ENCODE data around the gene CDH24.

CDH24 gene, protein sequence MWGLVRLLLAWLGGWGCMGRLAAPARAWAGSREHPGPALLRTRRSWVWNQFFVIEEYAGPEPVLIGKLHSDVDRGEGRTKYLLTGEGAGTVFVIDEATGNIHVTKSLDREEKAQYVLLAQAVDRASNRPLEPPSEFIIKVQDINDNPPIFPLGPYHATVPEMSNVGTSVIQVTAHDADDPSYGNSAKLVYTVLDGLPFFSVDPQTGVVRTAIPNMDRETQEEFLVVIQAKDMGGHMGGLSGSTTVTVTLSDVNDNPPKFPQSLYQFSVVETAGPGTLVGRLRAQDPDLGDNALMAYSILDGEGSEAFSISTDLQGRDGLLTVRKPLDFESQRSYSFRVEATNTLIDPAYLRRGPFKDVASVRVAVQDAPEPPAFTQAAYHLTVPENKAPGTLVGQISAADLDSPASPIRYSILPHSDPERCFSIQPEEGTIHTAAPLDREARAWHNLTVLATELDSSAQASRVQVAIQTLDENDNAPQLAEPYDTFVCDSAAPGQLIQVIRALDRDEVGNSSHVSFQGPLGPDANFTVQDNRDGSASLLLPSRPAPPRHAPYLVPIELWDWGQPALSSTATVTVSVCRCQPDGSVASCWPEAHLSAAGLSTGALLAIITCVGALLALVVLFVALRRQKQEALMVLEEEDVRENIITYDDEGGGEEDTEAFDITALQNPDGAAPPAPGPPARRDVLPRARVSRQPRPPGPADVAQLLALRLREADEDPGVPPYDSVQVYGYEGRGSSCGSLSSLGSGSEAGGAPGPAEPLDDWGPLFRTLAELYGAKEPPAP

DNA sequence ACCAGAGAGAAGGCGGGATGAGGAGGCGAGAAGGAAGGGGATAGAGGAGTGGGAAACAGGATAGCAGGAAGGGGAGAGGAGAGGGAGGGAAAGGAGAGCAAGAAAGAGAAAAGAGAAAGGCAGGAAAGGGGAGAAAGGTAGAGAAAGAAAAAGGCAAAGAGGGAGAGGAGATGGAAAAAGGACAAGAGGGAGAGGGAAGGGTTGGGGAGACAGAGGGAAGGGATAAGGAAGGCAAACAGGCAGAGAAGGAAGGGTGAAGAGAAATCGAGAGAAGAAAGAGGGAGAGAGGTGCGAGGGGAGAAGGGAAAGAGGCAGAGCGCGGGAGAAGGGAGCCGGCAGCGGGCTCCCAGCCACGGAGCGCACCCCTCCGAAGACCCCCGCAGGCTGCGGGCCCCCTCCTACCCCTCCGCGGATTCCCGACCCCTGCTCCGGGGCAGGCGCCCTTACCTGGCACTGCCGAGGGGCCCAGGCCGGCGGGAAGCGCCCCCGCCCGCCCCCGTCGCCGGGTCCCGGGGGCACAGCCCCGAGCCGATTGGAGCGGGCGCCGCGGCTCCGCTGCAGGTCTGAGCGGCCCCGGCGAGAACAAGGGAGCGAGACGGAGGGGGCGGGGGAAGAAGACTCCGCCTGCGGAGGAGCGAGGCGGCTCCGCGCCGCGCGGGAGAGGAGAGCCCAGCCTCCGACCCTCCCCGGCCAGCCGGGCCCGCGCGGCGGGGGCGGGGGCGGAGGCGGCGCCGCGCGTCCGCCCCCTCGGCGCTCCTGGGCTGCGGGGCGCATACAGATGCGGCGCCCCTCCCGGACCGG is at the start of gene CDH24:
Gene CDH24, minus strand, starts transcription at position 565 of the 801 bp plus-strand sequence. CDS start 1,787 bp downstream, outside the sequence.
- DNase-seq (ENCODE audit: low spot score) = peak; percentile 80

DNA sequence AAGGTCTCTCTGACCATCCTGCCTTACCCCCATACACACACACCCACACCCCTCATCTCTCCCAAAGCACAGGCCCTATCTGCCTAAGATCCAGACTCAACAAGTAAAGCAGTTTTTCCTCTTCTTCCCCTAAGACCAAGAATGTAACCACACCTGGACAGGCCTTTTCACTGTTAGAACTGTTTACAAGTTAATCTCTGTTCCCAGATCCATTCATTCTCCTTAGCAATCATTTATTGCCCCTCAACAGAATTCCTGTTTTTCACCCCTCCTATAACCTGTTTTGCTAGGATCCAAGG is 49.4 kb upstream of the CDH24 start:
- DNase-seq (ENCODE audit: low spot score) = no peak

DNA sequence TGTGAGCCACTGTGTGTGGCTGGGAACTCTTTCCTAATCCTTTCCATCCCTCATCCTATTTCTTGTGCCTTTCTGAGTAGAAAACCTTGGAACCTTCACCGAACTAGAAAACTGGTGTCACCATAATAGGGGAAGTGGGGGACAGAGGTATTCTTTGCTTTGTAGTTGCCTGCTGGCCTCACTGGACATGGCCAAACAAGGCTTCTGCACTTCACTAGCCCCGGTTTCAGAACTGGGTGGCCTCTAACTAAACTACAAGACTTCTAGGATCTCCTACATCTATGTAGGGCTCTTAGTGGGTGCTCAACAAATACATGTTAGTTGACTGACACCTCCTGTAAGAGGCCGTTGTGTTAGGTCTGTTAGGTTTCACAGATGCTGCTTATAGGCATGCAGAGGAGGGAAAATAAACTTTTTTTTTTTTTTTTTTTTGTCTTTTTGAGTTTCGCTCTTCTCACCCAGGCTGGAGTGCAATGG is 48.1 kb upstream of the CDH24 start:
- DNase-seq (ENCODE audit: low spot score) = no peak

DNA sequence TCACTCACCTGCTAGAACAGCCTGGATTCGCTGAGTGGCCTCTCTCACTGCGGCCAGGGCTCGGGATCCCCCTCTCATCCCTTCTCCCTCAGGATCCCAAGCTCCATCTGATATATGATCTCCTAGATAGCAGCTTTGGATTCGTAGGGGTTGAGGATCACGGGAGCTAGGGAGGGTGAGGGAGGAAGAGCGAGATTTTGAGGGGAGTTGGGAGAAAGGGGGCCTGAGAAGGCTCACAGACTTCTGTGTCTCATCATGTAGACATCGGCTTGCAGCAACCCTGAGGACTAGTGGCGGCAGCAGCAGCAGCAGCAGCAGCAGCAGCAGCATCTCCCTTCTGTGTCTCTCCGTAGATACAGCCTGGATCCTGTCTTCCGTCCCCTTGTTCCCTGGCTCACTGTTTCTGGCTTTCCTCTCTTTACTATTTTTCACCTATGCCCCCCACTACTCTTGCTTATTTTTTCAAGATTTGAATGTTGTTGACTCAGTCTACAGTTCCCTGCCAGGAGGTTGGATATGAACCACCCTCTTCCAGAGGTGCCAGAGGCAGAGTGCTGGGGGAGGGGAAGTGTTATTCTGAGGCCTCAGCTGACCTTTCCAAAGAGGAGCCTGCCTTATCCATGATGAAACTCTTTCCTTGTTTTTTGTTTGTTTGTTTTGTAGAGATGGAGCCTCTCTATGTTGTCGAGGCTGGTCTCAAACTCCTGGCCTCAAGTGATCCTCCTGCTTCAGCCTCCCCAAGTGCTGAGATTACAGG is 47.4 kb upstream of the CDH24 start, which contains the start of gene CIROP:
Gene CIROP, minus strand, starts transcription at position 399 of the 757 bp plus-strand sequence. Its CDS starts 69 bp downstream, at position 330.
- DNase-seq (ENCODE audit: low spot score) = no peak

DNA sequence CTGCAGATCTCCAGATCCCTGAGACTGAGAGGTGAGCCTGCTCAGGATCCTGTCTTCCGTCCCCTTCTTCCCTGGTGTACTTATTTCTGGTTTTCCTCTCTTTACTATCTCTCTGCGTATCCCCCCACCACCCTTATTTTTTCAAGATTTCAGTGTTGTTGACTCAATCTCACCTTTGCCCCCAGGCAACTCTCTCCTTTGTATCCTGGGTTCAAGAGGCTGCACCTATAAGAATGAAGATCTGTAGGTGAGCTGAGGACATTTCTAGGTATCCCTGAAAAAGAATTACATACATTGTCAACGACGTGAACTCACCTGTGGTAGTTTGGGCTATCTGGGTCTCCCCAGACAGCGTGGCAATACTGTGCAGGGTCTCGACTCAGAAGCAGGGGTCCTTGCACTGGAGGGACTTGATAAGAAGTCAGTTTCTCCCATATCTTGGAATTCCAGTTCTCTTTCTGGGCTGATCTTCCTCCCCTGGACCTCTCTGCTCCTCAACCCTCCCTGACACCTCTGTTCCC is 46.8 kb upstream of the CDH24 start:
- no peak for DNase-seq (ENCODE audit: low spot score)

DNA sequence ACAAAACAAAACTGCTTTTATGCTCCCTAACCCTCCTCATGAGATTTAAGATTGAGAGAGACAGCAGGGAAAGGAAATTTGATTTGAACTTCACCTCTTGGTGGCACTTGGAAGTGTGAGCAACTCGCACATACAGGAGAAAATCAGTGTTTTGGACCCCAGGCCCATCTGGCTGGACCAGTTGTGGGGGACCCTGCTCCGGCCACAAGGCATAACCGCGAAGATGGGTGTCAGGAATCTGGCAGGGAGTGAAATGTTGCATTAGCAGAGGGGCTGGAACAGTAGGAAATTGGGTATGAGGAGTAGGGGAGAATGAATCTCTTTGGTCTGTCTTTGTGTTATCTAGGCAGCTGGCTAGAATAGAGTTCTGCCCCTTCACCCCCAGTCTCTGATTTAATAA is 46.3 kb upstream of the CDH24 start:
- no peak for DNase-seq (ENCODE audit: low spot score)

DNA sequence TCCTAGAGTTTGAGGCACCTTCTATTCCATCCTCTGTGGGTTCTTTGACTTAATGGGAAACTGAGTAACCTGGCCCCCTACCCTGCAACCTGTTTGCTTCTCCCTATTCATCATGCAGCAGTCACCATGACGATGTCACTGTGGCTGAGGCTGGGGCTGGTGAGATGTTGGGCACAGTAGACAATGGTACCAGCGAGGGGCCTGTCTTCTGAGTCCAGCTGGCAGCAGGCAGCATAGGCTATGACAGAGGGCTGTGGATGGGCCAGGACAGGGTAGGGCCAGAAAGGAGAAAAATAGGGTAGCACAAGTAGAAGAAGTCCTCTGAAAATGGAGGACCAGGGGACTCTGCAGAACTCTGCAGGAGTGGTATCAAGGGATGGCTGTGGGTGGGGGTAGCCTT is 45.5 kb upstream of the CDH24 start:
- no peak for DNase-seq (ENCODE audit: low spot score)

DNA sequence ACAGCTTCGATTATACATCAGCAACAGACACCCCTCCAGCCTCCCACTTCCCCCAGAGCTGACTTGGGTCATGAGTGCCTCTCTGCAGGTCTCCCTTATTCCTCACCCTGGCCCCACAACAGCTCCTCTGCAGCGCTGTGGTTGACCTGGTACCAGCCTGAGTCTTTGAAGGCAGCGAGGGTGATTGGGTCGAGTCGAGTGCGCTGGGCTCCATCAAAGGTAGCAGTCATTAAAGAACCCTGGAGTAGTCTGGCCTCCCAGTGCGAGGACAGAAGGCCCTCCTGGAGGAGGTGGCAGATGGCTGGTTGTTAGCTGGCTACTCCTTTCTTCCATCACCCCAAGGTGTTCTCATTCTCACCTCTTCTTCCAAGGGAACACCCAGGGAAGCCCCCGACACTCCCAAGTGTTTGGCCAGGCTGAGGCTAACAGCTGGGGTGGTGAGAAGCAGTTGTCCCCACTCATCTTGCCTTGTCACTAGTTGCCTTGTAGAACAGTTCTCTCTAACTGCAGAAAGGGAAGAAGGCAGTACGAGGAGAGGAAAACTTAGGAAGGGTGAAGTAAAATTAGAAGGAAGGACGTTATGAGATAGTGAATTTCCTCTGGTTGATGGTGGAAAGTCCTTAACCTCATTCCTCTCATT is 44.8 kb upstream of the CDH24 start:
- DNase-seq (ENCODE audit: low spot score) = no peak

DNA sequence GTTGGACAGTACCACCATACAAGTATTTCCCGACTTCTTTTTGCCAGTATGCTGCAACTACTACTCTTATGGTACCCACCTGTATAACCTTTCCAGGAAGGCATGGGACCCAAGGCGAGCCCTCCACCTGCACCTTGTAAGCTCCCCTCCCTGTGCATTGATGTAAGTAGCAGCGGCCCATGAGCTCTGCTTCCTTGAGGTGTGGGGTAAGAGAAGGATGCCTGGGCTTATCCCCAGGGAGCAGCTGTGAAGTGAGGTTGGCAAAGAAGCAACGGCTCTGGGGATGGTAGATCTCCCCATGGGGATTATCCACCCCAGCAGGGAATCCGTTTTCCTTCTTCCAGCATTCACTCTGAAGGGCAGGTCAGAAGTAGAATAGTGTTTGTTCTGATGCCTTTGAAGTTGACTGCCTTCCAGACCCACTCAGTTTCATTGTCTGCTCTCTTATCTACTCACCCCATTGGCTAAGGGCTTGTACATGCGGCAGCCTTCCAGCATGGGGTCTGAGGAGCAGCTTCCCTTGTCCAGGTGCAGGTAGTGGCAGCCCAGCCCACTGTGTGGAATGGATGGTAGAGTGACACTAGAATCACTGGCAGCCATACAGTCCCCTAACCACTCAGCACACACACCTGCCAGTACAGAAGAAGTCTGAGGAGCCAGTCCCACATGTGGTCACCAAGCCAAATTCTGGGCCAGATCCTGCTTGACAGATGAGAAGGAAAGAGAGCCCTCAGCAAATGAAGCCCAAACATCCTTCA is 44.1 kb upstream of the CDH24 start:
- no peak for DNase-seq (ENCODE audit: low spot score)

DNA sequence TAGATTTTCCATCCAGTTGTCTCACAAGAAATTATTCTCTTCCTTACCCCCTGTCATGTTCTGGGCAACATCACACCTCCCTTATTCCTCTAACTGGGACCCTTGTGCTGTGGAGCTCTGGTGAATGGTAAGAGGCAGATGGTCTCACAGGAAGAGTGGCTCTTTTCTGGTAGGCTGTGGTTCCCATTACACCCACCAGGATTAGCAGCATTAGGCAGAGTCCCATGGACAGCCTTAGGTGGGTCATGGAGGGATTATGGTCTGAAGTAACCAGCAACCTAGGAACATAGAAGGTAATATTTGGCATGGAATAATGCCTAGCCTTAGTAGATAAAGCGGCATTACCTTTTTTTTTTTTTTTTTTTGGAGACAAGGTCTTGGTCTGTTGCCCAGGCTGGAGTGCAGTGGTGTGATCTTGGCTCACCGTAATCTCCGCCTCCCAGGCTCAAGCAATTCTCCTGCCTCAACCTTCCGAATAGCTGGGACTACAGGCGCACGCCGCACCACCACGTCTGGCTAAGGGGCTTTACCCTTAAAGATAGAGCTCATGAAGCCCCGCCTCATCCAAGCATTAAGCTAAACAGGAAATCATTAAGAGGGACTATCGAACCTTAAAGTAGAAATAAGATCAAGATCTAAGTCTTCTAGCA is 42.0 kb upstream of the CDH24 start:
- no peak for DNase-seq (ENCODE audit: low spot score)

DNA sequence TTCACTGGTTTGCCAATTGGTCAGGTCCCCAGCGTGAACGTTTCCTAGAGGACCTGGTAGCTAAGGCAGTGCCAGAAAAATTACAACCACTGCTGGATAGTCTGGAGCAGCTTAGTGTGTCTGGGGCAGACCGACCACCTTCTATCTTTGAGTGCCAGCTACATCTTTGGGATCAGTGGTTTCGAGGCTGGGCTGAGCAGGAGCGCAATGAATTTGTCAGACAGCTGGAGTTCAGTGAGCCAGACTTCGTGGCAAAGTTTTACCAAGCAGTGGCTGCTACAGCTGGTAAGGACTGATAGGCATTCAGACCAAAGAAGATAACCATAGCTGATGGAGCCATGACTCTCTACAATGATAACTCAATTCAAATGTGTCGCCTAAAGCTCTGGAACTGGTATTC is 40.5 kb upstream of the CDH24 start:
- DNase-seq (ENCODE audit: low spot score) = no peak

DNA sequence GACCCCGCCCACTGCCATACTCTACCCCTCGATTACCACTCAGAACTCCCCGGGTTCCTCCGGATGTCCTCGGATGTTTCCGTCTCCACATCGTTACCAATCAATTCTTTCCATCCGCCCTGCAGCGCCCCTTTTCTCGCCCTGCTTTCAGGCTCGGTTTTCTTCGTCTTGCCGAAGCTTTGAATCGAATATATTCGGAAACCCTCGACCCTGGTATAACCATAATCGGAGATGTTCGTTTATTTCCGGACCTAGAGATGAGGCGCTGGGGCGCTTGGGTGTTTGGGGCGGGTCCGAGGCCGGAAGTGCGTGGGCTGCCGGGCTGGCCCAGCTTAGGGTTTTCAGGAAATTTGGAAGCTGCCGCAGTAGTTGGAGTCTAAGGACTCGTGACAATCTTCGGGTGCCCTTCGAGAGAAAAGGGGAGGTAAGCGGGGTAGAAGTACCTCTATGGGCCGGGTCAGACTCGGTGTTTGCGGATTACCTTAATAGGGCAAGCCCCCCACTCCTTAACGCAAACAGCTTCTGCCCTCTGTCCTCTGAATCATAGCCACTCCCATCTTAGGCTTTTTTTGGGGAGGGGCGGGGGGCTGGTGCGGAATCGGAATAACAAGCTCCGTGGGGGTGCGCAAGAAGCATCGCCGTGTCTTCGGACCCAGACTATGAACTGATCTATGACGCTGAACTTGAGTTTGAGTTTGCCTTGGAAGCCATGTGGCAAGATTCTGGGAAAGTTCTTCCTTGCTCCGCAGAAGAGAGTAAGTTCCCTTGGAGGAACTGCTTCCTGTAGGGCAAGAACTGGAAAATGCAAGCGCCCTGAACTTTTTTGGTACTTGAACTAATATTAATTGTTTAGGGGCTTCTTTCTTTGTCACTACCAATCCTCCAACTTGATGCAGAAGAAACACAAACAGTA is 38.1 kb upstream of the CDH24 start, which contains the start of gene C14orf119:
Gene C14orf119, plus strand, starts transcription at position 310 of the 913 bp plus-strand sequence. CDS start 2,154 bp downstream, outside the sequence.
- peak; percentile 96 for DNase-seq (ENCODE audit: low spot score)

DNA sequence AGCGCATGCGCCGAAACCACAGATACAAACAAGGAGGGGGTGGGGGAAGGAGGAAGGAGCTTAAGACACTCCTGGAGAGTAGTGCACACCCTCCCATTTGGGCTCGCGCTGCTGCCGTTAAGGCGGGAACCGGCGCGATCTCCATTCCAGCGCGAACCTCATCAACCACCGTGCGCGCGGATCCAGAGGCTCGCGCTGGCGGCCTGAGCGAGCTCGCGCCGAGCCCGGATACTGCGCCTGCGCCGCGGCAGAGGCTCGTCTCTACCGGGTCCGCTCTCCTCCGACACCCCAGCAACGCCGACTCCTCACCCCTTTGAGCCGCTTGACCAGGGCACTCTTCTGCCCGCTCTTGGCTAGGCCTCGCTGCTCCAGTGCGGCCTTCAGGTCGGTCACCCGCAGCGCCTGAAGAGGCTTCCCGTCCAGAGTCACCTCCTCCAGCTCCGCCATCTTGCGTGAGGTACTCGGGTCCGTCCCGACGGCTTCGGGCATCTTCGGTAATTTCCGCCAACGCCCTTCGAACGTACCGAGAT is 37.4 kb upstream of the CDH24 start, which contains the start of gene ACIN1:
Gene ACIN1, minus strand, starts transcription at position 471 of the 530 bp plus-strand sequence. Its CDS starts 24 bp downstream, at position 447.
- peak; percentile 88 for DNase-seq (ENCODE audit: low spot score)

DNA sequence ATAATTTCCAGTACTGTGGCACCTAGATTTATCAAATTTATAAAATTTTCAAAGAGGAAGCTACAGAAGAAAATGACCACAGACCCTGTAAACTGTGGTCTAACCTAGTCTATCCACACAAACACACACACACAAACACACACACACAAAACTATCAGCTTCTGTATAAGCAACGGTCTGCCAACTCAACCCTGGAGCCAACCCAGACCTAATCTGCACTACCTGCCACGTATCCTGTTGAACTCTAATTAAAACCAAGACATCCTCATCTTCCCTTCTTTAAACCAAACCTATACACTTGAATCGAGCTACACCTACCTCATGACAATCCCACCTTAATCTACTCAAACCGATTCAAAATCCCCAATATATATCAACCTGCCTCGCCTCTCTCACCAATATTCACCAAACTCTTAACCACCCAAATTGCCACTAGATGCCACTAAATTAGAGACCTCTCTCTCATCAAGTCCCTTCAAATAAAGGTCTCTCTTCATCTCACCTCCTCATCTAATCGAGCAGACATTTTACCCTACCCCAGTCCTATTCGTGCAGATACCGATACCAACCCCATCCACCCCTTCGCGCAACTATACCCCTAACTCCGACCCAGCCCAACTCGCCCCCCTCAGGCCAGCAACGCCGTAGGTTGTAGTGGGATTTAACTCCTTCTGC is 36.8 kb upstream of the CDH24 start:
- no peak for DNase-seq (ENCODE audit: low spot score)

DNA sequence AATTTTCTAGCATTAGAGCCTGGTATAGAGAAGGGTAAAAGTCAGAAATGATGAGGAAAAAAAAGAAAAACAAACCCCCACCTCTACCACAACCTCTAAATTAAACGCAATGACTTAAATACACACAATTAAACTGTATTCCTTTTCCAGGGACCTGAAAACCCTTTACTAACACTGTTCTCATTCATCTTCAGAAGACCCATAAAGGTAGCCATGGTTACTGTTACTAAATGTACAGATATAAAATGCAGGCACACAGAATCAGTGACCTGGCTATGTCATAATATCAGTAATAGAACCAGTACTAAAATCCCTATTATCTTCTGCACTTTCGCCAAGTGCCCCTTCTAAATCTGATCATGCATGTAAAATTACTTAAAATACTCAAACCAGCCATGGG is 36.2 kb upstream of the CDH24 start:
- no peak for DNase-seq (ENCODE audit: low spot score)

DNA sequence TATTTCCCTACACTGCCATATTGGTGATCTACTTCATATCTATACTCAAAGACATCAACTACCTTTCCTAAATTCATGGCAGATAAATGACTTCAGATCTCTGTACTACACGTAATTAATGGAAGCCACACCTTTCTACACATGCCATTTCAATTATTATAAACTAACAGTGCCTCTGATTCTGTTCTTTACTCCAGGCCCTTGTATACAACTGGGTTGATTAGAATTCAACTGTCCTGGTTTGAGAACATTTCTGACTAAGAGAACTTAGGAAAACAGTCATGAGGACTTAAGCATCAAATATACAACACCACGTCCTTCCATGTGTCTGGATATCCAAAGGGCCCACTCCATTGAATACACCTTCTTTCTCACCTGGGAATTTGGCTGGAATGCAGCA is 35.8 kb upstream of the CDH24 start:
- DNase-seq (ENCODE audit: low spot score) = no peak

Measured in HuH-7 (cell line).